ENCODE results near the gene JADE1.
A peak's percentile ranks its signal among the peaks of the same experiment; 100 is the strongest.

The JADE1 gene

DNA sequence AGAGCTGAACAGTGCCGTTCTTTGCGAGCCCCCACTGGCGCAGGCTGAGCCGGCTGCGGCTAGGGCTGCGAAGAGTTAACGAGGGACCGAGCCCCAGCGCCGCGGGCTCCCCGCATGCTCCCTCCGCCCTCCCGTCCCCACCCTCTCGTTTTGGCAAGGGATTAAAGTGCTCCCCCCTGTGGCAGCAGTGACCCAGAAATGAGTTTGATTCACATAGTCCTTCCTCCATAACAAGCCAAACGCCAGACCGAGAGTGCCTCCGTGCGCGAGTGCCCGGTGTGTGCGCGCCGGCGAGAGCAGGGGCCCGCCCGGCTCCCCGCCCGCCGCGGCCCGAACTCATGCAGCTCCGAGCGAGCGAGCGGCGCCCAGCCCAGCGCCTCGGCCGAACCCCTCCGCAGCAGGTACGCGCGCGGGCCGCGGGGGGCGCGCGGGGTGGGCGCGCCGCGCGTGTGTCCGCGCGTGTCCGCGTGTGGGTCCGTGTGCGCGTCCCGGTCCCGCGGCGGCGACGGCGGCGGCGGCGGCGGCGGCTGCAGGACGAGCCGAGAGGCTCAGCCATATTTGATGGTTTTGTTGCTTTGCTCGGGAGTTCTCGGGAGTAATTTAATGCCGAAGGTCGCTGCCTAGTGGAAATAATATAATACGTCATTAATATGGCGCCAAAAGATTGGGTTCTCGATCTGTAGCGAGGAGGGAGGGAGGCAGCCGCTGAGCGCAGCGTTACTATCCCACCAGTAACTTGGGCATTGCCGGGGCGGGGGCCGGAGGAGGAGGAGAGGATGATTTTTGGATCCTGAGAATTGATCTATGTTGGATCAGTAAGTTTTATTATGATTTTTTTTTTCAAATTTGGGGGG, at the start of gene JADE1:
JADE1 (plus strand) TSS at position 224 of the 854 bp plus-strand sequence. CDS start 22,059 bp downstream, outside the sequence.
- TF ChIP-seq CTCF (IDR thresholded peaks at IDR 0.05; ENCODE audit: low read depth, low read length, missing control alignments) = peak; percentile 43
- H3K4me3 ChIP-seq (ENCODE audit: low read depth, low read length) = peak within 1 kb of the TSS; percentile 67
- peak; percentile 93 for DNase-seq (ENCODE audit: low read depth)
- in situ Hi-C loops (cut with HindIII; ENCODE audit: low sequenced_read_pairs) = loop anchor here (10.0 kb wide), 1 partner anchor 255 kb away; no protein-coding TSS in a partner anchor

- no peak for TF ChIP-seq CTCF (IDR thresholded peaks at IDR 0.05; ENCODE audit: low read depth, low read length, missing control alignments)
Observed at GRCh38 chr4:128766781-128767180, 42.7 kb upstream of the JADE1 start.

GRCh38 chr4:128768373-128768996, 41.0 kb upstream of the JADE1 start:
- in situ Hi-C loops (cut with HindIII; ENCODE audit: low sequenced_read_pairs) = no loop called here
- H3K4me3 ChIP-seq (ENCODE audit: low read depth, low read length) = no peak overlapping the region
- no peak for DNase-seq (ENCODE audit: low read depth)
- TF ChIP-seq CTCF (IDR thresholded peaks at IDR 0.05; ENCODE audit: low read depth, low read length, missing control alignments) = no peak

More at GRCh38 chr4:128766781-128767180, 42.7 kb upstream of the JADE1 start:
- H3K4me3 ChIP-seq (ENCODE audit: low read depth, low read length) = no peak overlapping the region
- DNase-seq (ENCODE audit: low read depth) = no peak
- in situ Hi-C loops (cut with HindIII; ENCODE audit: low sequenced_read_pairs) = no loop called here

DNA sequence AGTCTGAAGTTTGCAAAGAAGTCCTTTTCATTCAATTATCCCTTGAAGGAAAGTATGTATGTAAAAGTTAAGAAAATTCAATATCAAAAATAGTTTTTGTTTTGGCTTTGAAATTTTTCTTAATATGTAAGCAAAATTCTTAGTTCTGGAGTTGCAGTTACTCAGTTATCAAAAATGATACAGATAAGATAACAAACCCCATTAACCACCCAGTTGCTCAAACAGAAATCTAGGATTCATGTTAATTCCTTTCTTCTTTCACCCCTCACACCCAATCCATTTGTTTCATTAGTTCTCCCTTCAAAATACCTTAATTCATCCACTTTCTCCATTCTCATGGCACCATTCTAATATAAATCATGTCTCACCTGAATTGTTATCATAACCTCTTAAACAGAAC, 40.5 kb upstream of the JADE1 start:
- DNase-seq (ENCODE audit: low read depth) = no peak
- TF ChIP-seq CTCF (IDR thresholded peaks at IDR 0.05; ENCODE audit: low read depth, low read length, missing control alignments) = no peak
- H3K4me3 ChIP-seq (ENCODE audit: low read depth, low read length) = no peak overlapping the region
- in situ Hi-C loops (cut with HindIII; ENCODE audit: low sequenced_read_pairs) = no loop called here

DNA sequence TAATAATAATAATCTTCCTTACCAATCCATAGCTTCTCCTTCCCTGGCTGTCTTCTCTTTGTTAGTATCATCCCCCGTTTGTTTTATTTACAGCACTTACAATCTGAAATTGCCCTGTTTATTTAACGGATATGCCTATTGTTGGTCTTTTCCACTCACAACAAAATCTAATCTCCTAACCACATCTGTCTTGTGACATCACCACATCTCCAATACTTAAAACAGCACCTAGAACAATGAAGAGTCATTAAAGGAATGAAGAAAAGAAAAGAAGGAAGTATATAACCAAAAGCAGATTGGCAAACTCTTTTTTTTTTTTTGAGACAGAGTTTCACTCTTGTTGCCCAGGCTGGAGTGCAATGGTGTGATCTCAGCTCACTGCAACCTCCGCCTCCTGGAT, 38.7 kb upstream of the JADE1 start:
- DNase-seq (ENCODE audit: low read depth) = no peak

More for the DNA sequence above, 38.7 kb upstream of the JADE1 start:
- in situ Hi-C loops (cut with HindIII; ENCODE audit: low sequenced_read_pairs) = no loop called here
- no peak for TF ChIP-seq CTCF (IDR thresholded peaks at IDR 0.05; ENCODE audit: low read depth, low read length, missing control alignments)
- H3K4me3 ChIP-seq (ENCODE audit: low read depth, low read length) = no peak overlapping the region
